ENCODE measurements around the gene SMIM29.
"Not testable (repeated sequence)": the region's sequence is repeated elsewhere in the genome, so short reads cannot be mapped to it uniquely, and the experiment has no call there.

The SMIM29 gene

GRCh38 chr6:34249469-34250261, 859 bp upstream of the SMIM29 start:
- Histone ChIP-seq H3K4me2 (peak overlapping the region; percentile 80 to 99 (median 92)), H3K27ac (peak overlapping the region; percentile 70 to 86 (median 81)), H4K20me1 (peaks cover 33 to 40% (median 37%) of the 10 kb centered on the region in 11 experiments; a peak in 20 of 22 replicates), H3K27me3 (no peaks in the 10 kb centered on the region), H3K4me1 (peaks cover 19 to 66% (median 53%) of the 10 kb centered on the region in 10 experiments), H3K9ac (peak overlapping the region; percentile 72 to 89 (median 86)), H3K4me3 (peak overlapping the region; percentile 64 to 92 (median 82)), H3K9me3 (replicated peaks in 1 of 11) (no peaks in the 10 kb centered on the region), H3K36me3 (peaks cover 0 to 21% (median 15%) of the 10 kb centered on the region in 11 experiments; a peak in 15 of 22 replicates)
- TF ChIP-seq Cebpa-rat (IDR thresholded peaks at IDR 0.05), result no peak

GRCh38 chr6:34248198-34248726, 544 bp downstream of the SMIM29 start:
- Histone ChIP-seq H3K4me1 (peaks cover 32 to 80% (median 67%) of the 10 kb centered on the region in 10 experiments), H3K27me3 (no peaks in the 10 kb centered on the region), H3K4me2 (peak overlapping the region; percentile 86 to 99 (median 96)), H3K27ac (peak overlapping the region; percentile 67 to 84 (median 79)), H3K9ac (peak overlapping the region; percentile 72 to 89 (median 86)), H3K4me3 (peak overlapping the region; percentile 64 to 92 (median 82)), H3K36me3 (peaks cover 6 to 35% (median 26%) of the 10 kb centered on the region in 11 experiments), H3K9me3 (replicated peaks in 1 of 11) (no peaks in the 10 kb centered on the region), H4K20me1 (peaks cover 47 to 55% (median 51%) of the 10 kb centered on the region in 11 experiments; a peak in 21 of 22 replicates)
- TF ChIP-seq Cebpa-rat (IDR thresholded peaks at IDR 0.05), result no peak

- H4K20me1 ChIP-seq, result peaks cover 53 to 61% (median 57%) of the 10 kb centered on the region in 11 experiments; a peak in 21 of 22 replicates
- peaks cover 12 to 41% (median 33%) of the 10 kb centered on the region in 11 experiments for H3K36me3 ChIP-seq
- peak overlapping the region; percentile 86 to 99 (median 96) for H3K4me2 ChIP-seq
- peak overlapping the region in 10 of 11 experiments; percentile 72 to 89 (median 86); a peak in 18 of 22 replicates for H3K9ac ChIP-seq
- H3K27me3 ChIP-seq, result no peaks in the 10 kb centered on the region
- H3K4me3 ChIP-seq, result peak overlapping the region in 9 of 10 experiments; percentile 69 to 92 (median 86); a peak in 17 of 20 replicates
- TF ChIP-seq Cebpa-rat (IDR thresholded peaks at IDR 0.05), result no peak
- H3K4me1 ChIP-seq, result peaks cover 38 to 82% (median 73%) of the 10 kb centered on the region in 10 experiments
- peak overlapping the region in 8 of 11 experiments; percentile 70 to 84 (median 81); a peak in 12 of 22 replicates for H3K27ac ChIP-seq
- H3K9me3 ChIP-seq (replicated peaks in 1 of 11), result no peaks in the 10 kb centered on the region
Observed at GRCh38 chr6:34247481-34248197, 1.2 kb downstream of the SMIM29 start.

GRCh38 chr6:34246563-34247391, 2.0 kb downstream of the SMIM29 start:
- Histone ChIP-seq H4K20me1 (peaks cover 62 to 69% (median 66%) of the 10 kb centered on the region in 11 experiments; a peak in 21 of 22 replicates), H3K27ac (peak overlapping the region in 5 of 11 experiments; percentile 5 to 77 (median 17); a peak in 4 of 22 replicates), H3K36me3 (peaks cover 21 to 50% (median 41%) of the 10 kb centered on the region in 11 experiments), H3K27me3 (no peaks in the 10 kb centered on the region), H3K9ac (peak overlapping the region in 5 of 11 experiments; percentile 7 to 41 (median 27); a peak in 4 of 22 replicates), H3K9me3 (replicated peaks in 1 of 11) (no peaks in the 10 kb centered on the region), H3K4me3 (no peak overlapping the region), H3K4me2 (peak overlapping the region; percentile 0 to 99 (median 28); a peak in 13 of 22 replicates), H3K4me1 (peaks cover 47 to 82% (median 77%) of the 10 kb centered on the region in 10 experiments)
- TF ChIP-seq Cebpa-rat (IDR thresholded peaks at IDR 0.05), result no peak

- Histone ChIP-seq H3K4me1 (peaks cover 52 to 87% (median 83%) of the 10 kb centered on the region in 10 experiments), H4K20me1 (peaks cover 68 to 75% (median 72%) of the 10 kb centered on the region in 11 experiments; a peak in 21 of 22 replicates), H3K9me3 (replicated peaks in 1 of 11) (no peaks in the 10 kb centered on the region), H3K36me3 (peaks cover 26 to 55% (median 47%) of the 10 kb centered on the region in 11 experiments), H3K27ac (peak overlapping the region in 4 of 11 experiments; percentile 5 to 77 (median 19); a peak in 3 of 22 replicates), H3K4me3 (no peak overlapping the region), H3K9ac (peak overlapping the region in 4 of 11 experiments; percentile 5 to 19 (median 15); a peak in 1 of 22 replicates), H3K27me3 (no peaks in the 10 kb centered on the region), H3K4me2 (peak overlapping the region in 10 of 11 experiments; percentile 3 to 99 (median 30); a peak in 14 of 22 replicates)
- TF ChIP-seq Cebpa-rat (IDR thresholded peaks at IDR 0.05), result no peak
Observed at GRCh38 chr6:34246249-34246562, 2.6 kb downstream of the SMIM29 start.

GRCh38 chr6:34245761-34246140, 3.1 kb downstream of the SMIM29 start:
- peak overlapping the region in 2 of 11 experiments; percentile 27 to 77; a peak in 2 of 22 replicates for H3K27ac ChIP-seq
- H3K4me1 ChIP-seq, result peaks cover 57 to 92% (median 87%) of the 10 kb centered on the region in 10 experiments
- not testable (repeated sequence) for H3K27me3 ChIP-seq; H3K4me3 ChIP-seq; H3K9me3 ChIP-seq (replicated peaks in 1 of 11)
- H3K36me3 ChIP-seq, result peaks cover 31 to 60% (median 52%) of the 10 kb centered on the region in 11 experiments
- peak overlapping the region in 10 of 11 experiments; percentile 15 to 99 (median 63); a peak in 11 of 22 replicates for H3K4me2 ChIP-seq
- H3K9ac ChIP-seq, result 0 out of 22 replicates have a peak overlapping the region, but pooled peaks of 5 of the 11 experiments have one; percentile 5 to 36 (median 16)
- H4K20me1 ChIP-seq, result peaks cover 72 to 80% (median 76%) of the 10 kb centered on the region in 11 experiments; a peak in 21 of 22 replicates

GRCh38 chr6:34245032-34245760, 3.6 kb downstream of the SMIM29 start:
- H3K4me3 ChIP-seq; H3K27me3 ChIP-seq; H3K9me3 ChIP-seq (replicated peaks in 1 of 11): not testable (repeated sequence)
- Histone ChIP-seq H3K9ac (peak overlapping the region in 2 of 11 experiments; percentile 61 to 99; a peak in 3 of 22 replicates), H4K20me1 (peaks cover 78 to 85% (median 82%) of the 10 kb centered on the region in 11 experiments; a peak in 21 of 22 replicates), H3K27ac (peak overlapping the region in 8 of 11 experiments; percentile 43 to 77 (median 71); a peak in 6 of 22 replicates), H3K4me1 (peaks cover 62 to 93% (median 88%) of the 10 kb centered on the region in 10 experiments), H3K4me2 (peak overlapping the region in 9 of 11 experiments; percentile 71 to 99 (median 95); a peak in 7 of 22 replicates), H3K36me3 (peaks cover 36 to 65% (median 57%) of the 10 kb centered on the region in 11 experiments)

Measured in BLaER1 treated with 17β-estradiol and CSF1 and Interleukin-3, amounts not matched to agents 10 nM and 100 nM (cell line).